Endometrium (tissue), 2 donors: Measurements from ENCODE around the gene GPHN.

Source experiments
- FAIRE-seq: peaks from 2 replicates; lab custom pipeline; 2012; peaks lifted over from hg19 to GRCh38; lab: Jason Lieb, UNC
- donor health status: control.
- donor health status: control.

GPHN gene

GRCh38 chr14:66959437-66960050 is 451.6 kb downstream of the GPHN start:
- no peak for FAIRE-seq

- no peak for FAIRE-seq
Observed at GRCh38 chr14:66965831-66966230, 457.9 kb downstream of the GPHN start.

DNA sequence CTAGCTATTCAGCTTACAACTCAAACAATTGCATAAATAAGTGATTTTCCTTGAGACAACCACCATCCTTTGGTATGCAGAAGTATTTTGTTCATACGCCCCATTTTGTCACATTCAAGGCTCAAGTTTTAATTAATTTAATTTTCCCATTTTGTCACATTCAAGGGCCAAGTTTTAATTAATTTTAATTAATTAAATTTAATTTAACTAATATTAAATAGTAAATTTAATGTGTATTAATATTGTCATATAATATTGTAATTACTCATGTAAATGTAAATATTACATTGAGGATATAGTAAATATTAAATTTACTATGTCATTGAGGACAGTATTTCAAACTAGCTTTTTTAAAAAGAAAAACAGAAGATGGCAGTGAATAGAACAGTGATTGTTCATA is 464.5 kb downstream of the GPHN start:
- no peak for FAIRE-seq

- no peak for FAIRE-seq
Observed at GRCh38 chr14:66974397-66975025, 466.6 kb downstream of the GPHN start.

DNA sequence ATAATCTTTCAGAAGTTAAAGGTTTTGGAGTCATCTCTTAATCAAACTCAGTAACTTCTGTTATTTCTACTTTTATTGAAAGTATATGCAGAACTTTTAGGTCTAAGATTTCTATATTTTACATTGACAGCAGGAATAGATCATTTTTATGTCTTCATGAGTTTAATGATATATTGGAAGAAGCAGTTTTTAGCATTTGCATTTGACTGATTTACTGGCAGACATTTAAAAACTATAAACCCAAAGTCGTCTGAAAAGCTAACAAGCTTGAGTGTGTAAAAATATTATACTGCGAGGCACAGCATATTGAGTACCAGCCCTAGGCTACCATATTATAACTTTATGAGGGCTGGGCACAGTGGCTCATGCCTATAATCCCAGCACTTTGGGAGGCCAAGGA is 467.3 kb downstream of the GPHN start:
- no peak for FAIRE-seq

DNA sequence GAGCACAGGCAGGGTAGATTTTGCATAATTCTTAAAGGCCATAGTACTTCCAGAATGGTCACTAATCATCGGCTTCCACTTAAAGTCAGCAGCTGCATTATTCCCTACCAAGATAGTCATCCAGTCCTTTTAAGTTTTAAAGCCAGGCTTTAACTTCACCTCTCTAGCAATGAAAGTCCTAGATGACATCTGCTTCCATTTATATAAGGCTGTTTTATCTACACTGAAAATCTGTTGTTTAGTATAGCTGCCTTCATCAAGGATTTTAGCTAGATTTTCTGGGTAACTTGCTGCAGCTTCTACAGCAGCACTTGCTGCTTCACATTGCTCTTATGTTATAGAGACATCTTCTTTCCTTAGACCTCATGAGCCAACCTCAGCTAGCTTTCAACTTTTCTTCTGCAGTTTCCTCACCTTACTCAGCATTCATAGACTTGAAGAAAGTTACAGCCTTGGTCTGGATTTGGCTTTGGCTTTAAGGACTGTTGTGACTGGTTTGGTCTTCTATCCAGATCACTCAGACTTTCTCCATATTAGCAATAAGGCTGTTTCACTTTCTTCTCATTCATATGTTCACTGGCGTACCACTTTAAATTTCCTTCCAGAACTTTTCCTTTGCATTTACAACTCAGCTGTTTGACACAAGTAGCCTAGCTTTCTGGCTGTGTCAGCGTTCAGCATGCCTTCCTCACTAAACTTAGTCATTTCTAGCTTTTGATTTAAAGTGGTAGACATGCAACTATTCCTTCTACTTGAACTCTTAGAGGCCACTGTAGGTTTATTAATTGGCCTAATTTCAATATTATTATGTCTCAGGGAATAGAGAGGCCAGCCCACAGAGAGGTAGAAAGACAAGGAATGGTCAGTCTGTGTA is 471.4 kb downstream of the GPHN start:
- FAIRE-seq = no peak

DNA sequence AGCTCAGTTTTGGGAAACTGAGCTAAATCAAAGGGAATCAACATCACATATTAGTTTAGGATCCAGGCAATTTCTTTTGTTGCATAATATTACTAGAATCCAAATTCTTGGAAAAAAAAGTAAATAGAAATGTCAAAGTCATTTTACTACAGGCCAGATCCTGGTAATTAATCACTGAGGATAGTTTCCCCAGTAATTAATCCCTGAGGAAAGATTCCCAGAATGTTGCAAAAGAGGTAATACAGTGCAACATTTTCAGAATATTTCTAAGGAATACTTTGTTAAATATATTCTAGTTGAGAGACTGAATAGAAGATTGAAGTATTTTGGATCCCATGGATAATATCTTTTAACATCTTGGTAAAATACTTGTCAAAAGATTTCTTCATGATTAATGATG is 474.3 kb downstream of the GPHN start:
- no peak for FAIRE-seq

- no peak for FAIRE-seq
Observed at GRCh38 chr14:66992776-66993175, 484.8 kb downstream of the GPHN start.

GRCh38 chr14:66993512-66993911 is 485.6 kb downstream of the GPHN start:
- no peak for FAIRE-seq

DNA sequence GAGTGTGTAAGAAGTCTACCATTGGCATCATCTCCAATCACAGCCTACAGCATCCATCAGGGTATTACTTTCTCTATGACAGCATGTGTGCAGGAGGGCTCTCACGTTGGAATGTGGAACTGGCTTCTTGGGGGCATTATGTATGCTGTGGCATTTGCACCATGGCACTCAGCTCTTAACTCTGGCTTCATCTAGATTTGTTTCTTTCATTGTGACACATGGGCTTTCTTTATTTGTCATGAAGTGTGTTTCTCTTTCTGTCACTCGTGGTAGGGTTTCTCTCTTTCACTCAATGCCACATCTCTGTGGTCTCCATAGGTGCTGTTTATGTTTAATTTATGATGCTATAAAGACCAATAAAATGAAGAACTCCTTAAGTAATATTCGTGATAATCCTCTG is 490.1 kb downstream of the GPHN start:
- no peak for FAIRE-seq

GRCh38 chr14:66999978-67000377 is 492.0 kb downstream of the GPHN start:
- FAIRE-seq = no peak

DNA sequence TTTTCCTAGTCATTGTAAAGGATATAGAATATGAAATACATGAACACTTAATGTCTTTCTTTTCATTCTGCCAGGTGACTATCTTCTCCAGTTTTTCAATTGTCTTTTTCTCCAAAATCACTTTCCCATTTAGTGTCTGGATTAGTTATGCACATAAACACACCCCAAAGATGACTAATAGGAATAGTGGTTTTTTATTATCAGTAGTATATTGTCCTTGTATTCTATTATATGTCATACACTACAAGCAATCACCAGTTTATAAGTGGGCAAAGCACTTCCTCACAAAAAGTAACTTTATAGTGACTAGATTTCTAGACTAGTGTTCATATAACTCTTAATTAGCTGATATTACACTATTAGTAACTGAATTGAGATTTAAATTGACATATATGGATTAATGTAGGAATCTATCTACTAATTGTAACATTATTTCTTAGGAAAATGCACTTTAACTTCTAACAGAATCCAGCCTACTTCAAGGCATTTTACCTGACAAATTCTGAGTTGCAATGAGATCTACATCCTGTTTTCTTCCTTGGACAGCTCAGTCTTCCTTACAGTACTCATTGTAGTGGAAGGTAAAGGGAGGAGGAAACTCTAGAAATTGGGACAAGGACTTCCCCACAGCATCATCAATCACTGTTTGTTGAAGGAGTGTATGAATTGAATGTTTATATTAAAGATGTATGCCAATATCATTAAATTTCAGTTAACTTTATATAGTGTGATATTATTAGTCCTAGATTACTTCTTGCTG is 495.2 kb downstream of the GPHN start:
- no peak for FAIRE-seq

- no peak for FAIRE-seq
Observed at GRCh38 chr14:67004521-67004920, 496.6 kb downstream of the GPHN start.

DNA sequence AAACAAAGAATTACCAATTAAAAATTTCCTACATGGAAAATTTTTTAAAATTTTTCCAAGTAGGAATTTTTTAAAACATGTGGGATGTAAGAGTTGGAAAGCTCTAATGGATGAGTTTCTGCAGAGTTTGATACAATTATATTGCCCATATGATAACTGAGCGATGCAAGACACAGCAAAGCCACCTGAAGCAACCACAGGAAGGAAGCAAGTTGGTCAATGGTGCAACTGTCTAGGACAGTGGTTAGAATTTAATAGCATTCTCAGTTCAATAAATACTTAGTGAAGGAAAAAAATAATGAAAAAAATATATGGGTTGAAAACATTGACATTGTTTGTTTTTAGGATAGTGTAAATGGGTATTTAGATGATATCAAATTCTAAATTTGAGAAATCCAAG is 502.7 kb downstream of the GPHN start:
- FAIRE-seq = no peak

DNA sequence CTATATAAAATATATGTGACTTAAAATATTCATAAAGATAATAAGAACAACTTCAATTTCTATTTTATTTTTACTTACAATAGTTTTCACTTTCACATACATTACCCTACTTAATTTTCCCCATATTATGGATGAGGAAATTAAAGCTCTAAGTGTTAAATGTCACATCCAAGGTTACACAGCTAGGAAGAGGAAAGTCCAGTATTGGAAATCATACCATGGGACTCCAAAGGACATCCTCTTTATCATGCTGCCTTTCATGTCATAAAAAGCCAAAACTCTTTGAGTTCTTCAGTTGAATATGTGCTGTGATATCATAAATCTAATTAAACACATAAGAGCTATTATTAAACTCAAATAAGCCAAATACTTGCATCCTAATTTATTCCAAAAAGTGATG is 508.9 kb downstream of the GPHN start:
- FAIRE-seq = no peak

DNA sequence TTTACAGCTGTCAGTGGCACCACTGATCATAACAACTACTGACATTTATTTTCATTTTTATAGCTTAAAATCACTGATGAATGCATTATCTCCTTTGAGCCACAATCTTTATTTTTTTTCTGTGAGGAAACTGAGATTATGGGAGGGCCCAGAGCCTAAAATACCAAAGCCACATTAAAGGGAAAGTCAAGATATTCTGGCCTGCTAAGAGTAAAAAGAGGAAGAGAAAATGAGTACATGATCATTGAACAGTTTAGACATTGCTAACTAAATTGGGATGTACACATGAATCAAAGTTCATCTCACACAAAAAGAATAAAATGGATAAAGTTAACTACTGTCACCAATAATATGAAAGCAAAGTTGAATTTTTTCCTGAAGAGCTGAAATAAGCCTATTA is 510.8 kb downstream of the GPHN start:
- no peak for FAIRE-seq

DNA sequence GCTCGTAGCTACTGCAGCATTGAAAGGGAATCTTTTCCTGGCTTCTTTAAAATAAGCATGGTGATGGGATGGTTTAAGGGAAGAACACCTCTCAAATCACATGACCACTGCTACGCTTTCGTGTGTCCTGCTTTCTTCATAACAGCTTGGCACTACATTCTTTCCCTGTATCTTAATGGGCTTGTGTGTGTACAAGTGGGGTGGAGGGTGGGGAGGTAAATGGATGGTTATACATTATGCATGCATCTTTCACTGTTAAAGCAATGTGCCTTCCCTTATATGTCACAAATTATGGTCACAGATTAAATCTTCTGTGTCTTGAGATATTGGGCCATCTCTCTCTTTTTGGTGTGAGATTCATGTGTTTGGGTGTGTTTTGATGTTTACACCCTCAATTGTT is 511.8 kb downstream of the GPHN start:
- FAIRE-seq = no peak

DNA sequence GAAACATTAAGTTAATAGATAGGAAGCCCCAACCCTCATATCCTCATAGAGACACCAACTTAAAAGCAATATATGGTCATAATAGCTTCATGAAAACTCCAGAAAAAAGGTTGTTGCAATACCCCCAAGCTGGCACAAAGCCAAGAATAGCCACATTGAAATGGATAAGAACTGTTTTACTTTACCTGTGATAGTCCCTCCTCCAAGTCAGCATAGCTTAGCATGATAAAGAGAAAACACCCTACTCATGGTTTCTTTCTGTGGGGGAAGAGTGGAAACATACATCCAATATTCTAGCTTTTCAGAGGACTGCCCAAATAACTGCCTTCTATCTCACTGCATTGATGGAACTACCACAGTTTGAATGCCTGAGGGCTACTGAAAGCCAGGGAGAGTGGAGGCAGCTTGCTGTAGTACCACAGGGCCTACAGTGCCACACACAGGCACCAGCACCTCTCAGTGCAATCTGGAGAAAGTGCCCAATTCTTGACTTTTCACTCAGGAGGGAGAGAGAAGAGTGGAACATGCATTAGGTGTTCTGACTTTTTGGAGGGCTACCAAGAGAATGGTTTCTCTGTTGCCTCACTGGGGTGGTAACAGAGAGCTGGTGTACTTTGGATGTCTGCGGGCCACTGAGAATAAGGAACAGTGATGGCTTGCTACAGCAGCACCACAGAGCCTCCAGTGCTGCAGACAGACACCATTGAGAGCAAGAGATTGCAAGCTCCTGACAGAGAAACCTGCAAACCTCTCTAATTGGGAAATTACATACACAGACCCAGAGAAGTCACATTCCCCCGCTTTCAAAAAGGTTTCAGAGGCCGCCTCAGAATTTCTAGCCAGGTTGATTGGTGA is 524.2 kb downstream of the GPHN start:
- no peak for FAIRE-seq

GRCh38 chr14:67045440-67045839 is 537.5 kb downstream of the GPHN start:
- FAIRE-seq = no peak

- no peak for FAIRE-seq
Observed at GRCh38 chr14:67050896-67051295, 542.9 kb downstream of the GPHN start.

DNA sequence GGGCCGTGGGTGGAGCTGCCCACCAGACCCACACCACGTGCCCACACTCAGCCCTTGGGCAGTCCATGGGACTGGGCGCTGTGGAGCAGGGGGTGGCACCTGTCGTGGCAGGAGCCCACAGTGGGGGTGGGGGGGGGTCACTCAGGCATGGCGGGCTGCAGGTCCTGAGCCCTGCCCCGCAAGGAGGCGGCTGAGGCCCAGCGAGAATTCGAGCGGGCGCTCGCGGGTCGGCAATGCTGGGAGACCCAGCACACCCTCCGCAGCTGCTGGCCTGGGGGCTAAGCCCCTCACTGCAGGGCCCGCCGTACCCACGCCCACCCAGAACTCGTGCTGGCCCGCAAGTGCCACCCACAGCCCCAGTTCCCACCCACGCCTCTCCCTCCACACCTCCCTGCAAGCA is 548.7 kb downstream of the GPHN start:
- no peak for FAIRE-seq

GRCh38 chr14:67059596-67059995 is 551.6 kb downstream of the GPHN start:
- FAIRE-seq = no peak
